PC-3 (cell line): ENCODE results near the gene OR6K2. TPM values are rescaled to one million over a fixed set of nuclear protein-coding genes. Genes with fewer than 3 reads are reported as not detected.

Experiments
- ATAC-seq: fragments of 200-7000 bp; cut with Tn5 transposase; 2 replicates; pipeline ENCODE4 v1.9.1; 2020; ENCODE audit warnings: mild to moderate bottlenecking, moderate library complexity
- BruUV-seq: library from RNA; stranded (reverse); fragments of 400-500 nt; replicated peaks from 2 replicates; lab custom pipeline; 2021; lab: Mats Ljungman, UMichigan
- CTCF ChIA-PET: fragments of 300-600 bp; sonication (Branson Sonifier 250); formaldehyde crosslinking; loops from one replicate; lab custom pipeline; 2022; ENCODE audit warnings: antibody characterized with exemption; lab: Charles Lee
- POLR2A ChIA-PET: fragments of 300-600 bp; sonication (Branson Sonifier 250); formaldehyde crosslinking; loops from one replicate; lab custom pipeline; 2022; ENCODE audit warnings: antibody characterized with exemption; ENCODE audit not compliant: unreplicated experiment; lab: Charles Lee
- DNase-seq: peaks from one replicate; pipeline ENCODE4 v3.0.0-alpha.2; 2015
- H2AFZ ChIP-seq: fragments of 300-600 bp; sonication (generic); 2 replicates; pipeline ENCODE4 v1.6.0; 2016; ENCODE audit warnings: antibody characterized with exemption, low read length
- H3F3A ChIP-seq: fragments of 300-600 bp; sonication (generic); one replicate; pipeline ENCODE4 v1.6.0; 2017; ENCODE audit warnings: antibody characterized with exemption, low read length, control low read depth, mild to moderate bottlenecking; ENCODE audit not compliant: unreplicated experiment
- H3K27ac ChIP-seq: fragments of 300-600 bp; sonication (generic); 2 replicates; pipeline ENCODE4 v1.5.1; 2016; ENCODE audit warnings: mild to moderate bottlenecking, low read length
- H3K27me3 ChIP-seq: fragments of 300-600 bp; sonication (generic); 2 replicates; pipeline ENCODE4 v1.6.1; 2016; ENCODE audit warnings: low read length, mixed read lengths
- H3K36me3 ChIP-seq: fragments of 300-600 bp; sonication (generic); 2 replicates; pipeline ENCODE4 v1.6.1; 2016; ENCODE audit warnings: low read depth, mixed run types, low read length, mixed read lengths
- H3K4me1 ChIP-seq: fragments of 300-600 bp; sonication (generic); 2 replicates; pipeline ENCODE4 v1.5.1; 2016; ENCODE audit warnings: low read length; ENCODE audit not compliant: insufficient read depth
- H3K4me2 ChIP-seq: fragments of 300-600 bp; sonication (generic); 2 replicates; pipeline ENCODE4 v1.6.0; 2016; ENCODE audit warnings: low read length
- H3K4me3 ChIP-seq: fragments of 300-600 bp; sonication (generic); 2 replicates; pipeline ENCODE4 v1.5.1; 2016; ENCODE audit warnings: mild to moderate bottlenecking, low read length, mixed read lengths
- H3K79me2 ChIP-seq: fragments of 300-600 bp; sonication (generic); 2 replicates; pipeline ENCODE4 v1.6.1; 2017; ENCODE audit warnings: low read length, mixed read lengths
- H3K9ac ChIP-seq: fragments of 300-600 bp; sonication (generic); 2 replicates; pipeline ENCODE4 v1.6.0; 2016; ENCODE audit warnings: mild to moderate bottlenecking, low read length
- H3K9me2 ChIP-seq: fragments of 300-600 bp; sonication (generic); replicated peaks from 2 replicates; pipeline ENCODE4 v1.6.1; 2016; ENCODE audit warnings: mixed run types, low read length, mixed read lengths
- H3K9me3 ChIP-seq: fragments of 300-600 bp; sonication (generic); 2 replicates; pipeline ENCODE4 v1.6.1; 2016; ENCODE audit warnings: low read length, mixed read lengths
- H4K20me1 ChIP-seq: fragments of 300-600 bp; sonication (generic); 2 replicates; pipeline ENCODE4 v1.6.1; 2016; ENCODE audit warnings: low read length, mixed read lengths
- EZH2 ChIP-seq: fragments of 300-600 bp; sonication (generic); IDR thresholded peaks from one replicate; pipeline ENCODE4 v1.6.1; 2017; ENCODE audit warnings: antibody characterized with exemption, mild to moderate bottlenecking, low read length; ENCODE audit not compliant: unreplicated experiment
- EZH2phosphoT487 ChIP-seq: fragments of 300-600 bp; sonication (generic); IDR thresholded peaks from 2 replicates; pipeline ENCODE4 v1.6.1; 2018; ENCODE audit warnings: mild to moderate bottlenecking, antibody characterized with exemption, low read length, borderline replicate concordance
- intact Hi-C: fragments of 100-400 bp; cut with micrococcal nuclease; formaldehyde crosslinking; loops from 2 replicates; pipeline ENCODE4 v1.9.0; 2023
- total RNA-seq: library from RNA; depleted of rRNA; stranded (reverse); fragments of >200 nt; gene quantifications from 2 replicates; pipeline ENCODE4 v1.2.3, GENCODE V29; 2014
- TF ChIP-seq, protein P1 (sequence below): fragments of 300-600 bp; sonication (generic); conservative IDR thresholded peaks from 2 replicates; pipeline ENCODE4 v1.5.1; 2017; ENCODE audit warnings: antibody characterized with exemption, low read depth, mild to moderate bottlenecking, low read length

Gene OR6K2
- total RNA-seq, 1 experiment from 2014 or later: not detected

DNA sequence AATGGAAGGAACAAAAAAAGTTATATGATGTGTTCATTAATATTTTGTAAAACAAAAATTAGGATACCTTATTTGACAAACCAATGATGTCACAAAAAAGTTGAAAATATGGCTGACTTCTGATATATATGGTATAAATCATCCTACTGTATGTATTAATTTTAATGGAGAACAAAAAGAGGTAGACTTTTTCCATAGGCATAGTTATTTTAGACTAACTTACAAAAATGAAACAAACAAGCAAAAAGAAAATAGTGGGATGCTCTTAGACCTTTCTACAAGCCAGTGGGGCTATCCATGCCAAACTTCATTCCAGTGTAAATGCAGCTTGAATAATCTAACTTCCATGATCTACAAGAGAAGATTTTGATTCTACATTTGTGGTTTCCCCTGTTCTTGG lies 13.4 kb downstream of the OR6K2 start:
- TF ChIP-seq EZH2 (no peak), EZH2phosphoT487 (no peak)
- TF ChIP-seq, protein P1, sequence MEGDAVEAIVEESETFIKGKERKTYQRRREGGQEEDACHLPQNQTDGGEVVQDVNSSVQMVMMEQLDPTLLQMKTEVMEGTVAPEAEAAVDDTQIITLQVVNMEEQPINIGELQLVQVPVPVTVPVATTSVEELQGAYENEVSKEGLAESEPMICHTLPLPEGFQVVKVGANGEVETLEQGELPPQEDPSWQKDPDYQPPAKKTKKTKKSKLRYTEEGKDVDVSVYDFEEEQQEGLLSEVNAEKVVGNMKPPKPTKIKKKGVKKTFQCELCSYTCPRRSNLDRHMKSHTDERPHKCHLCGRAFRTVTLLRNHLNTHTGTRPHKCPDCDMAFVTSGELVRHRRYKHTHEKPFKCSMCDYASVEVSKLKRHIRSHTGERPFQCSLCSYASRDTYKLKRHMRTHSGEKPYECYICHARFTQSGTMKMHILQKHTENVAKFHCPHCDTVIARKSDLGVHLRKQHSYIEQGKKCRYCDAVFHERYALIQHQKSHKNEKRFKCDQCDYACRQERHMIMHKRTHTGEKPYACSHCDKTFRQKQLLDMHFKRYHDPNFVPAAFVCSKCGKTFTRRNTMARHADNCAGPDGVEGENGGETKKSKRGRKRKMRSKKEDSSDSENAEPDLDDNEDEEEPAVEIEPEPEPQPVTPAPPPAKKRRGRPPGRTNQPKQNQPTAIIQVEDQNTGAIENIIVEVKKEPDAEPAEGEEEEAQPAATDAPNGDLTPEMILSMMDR: no peak
- no peaks in the 10 kb centered on the region for H3K36me3 ChIP-seq
- no peaks in the 10 kb centered on the region for H3K9me3 ChIP-seq
- no TSS peak for BruUV-seq
- intact Hi-C loops: no loop called here
- no peak overlapping the region for H3K9ac ChIP-seq
- H2AFZ ChIP-seq: no peak overlapping the region
- no peaks in the 10 kb centered on the region for H3K79me2 ChIP-seq
- H3K4me3 ChIP-seq: no peak overlapping the region
- POLR2A ChIA-PET: no interaction called here
- no peaks in the 10 kb centered on the region for H3F3A ChIP-seq
- H3K4me1 ChIP-seq: no peaks in the 10 kb centered on the region
- ATAC-seq (no peak), DNase-seq (no peak)
- H4K20me1 ChIP-seq: no peaks in the 10 kb centered on the region
- peaks cover 15% of the 10 kb centered on the region; the same call in 1 of the 2 replicates for H3K27me3 ChIP-seq
- no peak overlapping the region for H3K27ac ChIP-seq
- H3K4me2 ChIP-seq: no peak overlapping the region
- CTCF ChIA-PET: no interaction called here
- no peaks in the 10 kb centered on the region; the same call in 1 of the 2 replicates for H3K9me2 ChIP-seq

DNA sequence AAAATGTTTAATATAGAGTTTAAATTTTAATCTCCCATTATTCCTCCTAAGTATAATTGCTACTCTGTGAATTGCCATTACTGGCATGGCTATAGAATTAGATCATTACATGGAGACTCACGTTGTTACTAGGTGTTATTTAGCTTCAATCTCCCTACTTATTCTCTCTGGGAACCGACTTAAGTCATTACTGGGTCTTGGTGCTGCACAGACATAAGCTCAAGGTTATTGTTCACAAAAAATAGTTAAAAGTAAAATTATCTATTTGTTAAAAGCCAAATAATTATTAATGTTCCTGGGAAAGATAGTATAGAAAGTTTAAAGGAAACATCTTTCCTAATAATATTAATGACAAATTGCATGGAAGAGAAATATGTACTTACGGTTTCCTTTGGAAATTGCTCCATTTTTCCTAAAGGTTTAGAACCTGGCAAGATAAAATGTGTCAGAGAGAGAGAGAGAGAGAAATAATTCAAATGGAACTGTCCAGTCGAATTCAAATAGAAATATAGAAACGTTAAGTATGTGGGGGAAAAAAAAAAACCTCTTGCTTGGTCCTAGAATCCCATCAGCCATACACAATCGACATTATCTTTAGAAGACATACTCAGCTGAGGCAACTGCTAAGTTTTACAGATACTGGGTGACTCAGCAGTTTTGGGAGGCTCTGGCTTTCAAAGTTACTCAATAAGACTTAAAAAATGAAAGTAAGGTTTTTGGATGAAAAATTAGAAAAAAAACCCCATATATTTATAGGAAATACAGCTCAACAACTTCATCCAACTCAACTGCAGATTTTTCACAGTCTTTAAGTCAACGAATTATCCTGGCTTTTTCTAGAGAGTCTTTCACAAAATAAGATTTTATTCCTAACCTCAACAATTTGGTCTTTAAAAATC lies 14.1 kb downstream of the OR6K2 start, which contains the start of gene SPTA1:
Gene SPTA1 (minus strand): TSS at position 605 of the 899 bp plus-strand sequence. CDS start 198 bp downstream, at position 407.
- DNase-seq (no peak), ATAC-seq (no peak)
- intact Hi-C loops: no loop called here
- TF ChIP-seq, protein P1: no peak
- TF ChIP-seq EZH2: no peak
- TF ChIP-seq EZH2phosphoT487: no peak
- BruUV-seq: no TSS peak
- Histone ChIP-seq H3K79me2 (no peaks in the 10 kb centered on the region), H3K4me2 (no peak within 1 kb of the TSS), H3K4me1 (no peaks in the 10 kb centered on the region), H3K9ac (no peak within 1 kb of the TSS), H3K9me3 (no peaks in the 10 kb centered on the region), H4K20me1 (no peaks in the 10 kb centered on the region), H3F3A (no peaks in the 10 kb centered on the region), H3K4me3 (no peak within 1 kb of the TSS), H3K9me2 (no peaks in the 10 kb centered on the region; the same call in 1 of the 2 replicates), H3K27me3 (peaks cover 15% of the 10 kb centered on the region; the same call in 1 of the 2 replicates), H2AFZ (no peak within 1 kb of the TSS), H3K27ac (no peak within 1 kb of the TSS), H3K36me3 (no peaks in the 10 kb centered on the region)
- CTCF ChIA-PET: no interaction called here
- POLR2A ChIA-PET: no interaction called here

DNA sequence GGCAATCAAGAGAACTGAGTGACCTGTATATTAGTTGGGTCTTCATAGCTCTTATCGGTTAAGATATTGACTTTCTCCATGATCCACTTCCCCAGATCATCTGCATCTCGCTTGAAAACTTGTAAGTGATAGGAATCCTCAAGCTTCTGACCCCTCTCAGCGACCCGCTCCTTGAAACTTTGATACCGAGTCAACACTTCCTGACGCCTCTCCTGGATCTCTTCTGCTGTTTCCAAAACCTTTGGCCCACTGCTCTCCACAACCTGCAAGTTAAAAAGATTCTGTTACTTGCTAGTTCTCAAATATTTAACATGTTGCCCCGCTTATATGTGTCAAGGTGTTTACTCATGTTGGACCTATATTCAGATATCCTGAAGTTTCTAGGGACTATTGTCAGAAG lies 15.4 kb downstream of the OR6K2 start:
- DNase-seq (no peak), ATAC-seq (no peak)
- Histone ChIP-seq H3K27ac (no peak overlapping the region), H3K9me3 (no peaks in the 10 kb centered on the region), H3K9me2 (no peaks in the 10 kb centered on the region; the same call in 1 of the 2 replicates), H4K20me1 (no peaks in the 10 kb centered on the region), H3F3A (no peaks in the 10 kb centered on the region), H3K9ac (no peak overlapping the region), H3K4me1 (no peaks in the 10 kb centered on the region), H3K4me2 (no peak overlapping the region), H3K36me3 (no peaks in the 10 kb centered on the region), H3K27me3 (peaks cover 23% of the 10 kb centered on the region; the same call in 1 of the 2 replicates), H3K79me2 (no peaks in the 10 kb centered on the region), H2AFZ (no peak overlapping the region), H3K4me3 (no peak overlapping the region)
- CTCF ChIA-PET: no interaction called here
- intact Hi-C loops: no loop called here
- no peak for TF ChIP-seq EZH2phosphoT487
- no peak for TF ChIP-seq EZH2
- TF ChIP-seq, protein P1: no peak
- no TSS peak for BruUV-seq
- POLR2A ChIA-PET: no interaction called here
